HCT116 (cell line): ENCODE results near the gene CDCA4. TPM values are rescaled to one million over a fixed set of nuclear protein-coding genes. Genes with fewer than 3 reads are reported as not detected.

Experiments used
- ATAC-seq: fragments of 200-7000 bp; cut with Tn5 transposase; 2 replicates; pipeline ENCODE4 v1.9.1; 2020; ENCODE audit warnings: mild to moderate bottlenecking, moderate library complexity
- BruUV-seq: library from RNA; stranded (reverse); fragments of 400-500 nt; replicated peaks from 2 replicates; lab custom pipeline; 2021; lab: Mats Ljungman, UMichigan
- CTCF ChIA-PET: fragments of 300-600 bp; sonication (Branson Sonifier 250); formaldehyde crosslinking; loops from one replicate; lab custom pipeline; 2021; ENCODE audit warnings: antibody characterized with exemption; lab: Charles Lee
- POLR2A ChIA-PET: fragments of 300-600, 350-600 bp; sonication (Branson Sonifier 250); formaldehyde crosslinking; loops from one replicate; lab custom pipeline; 2021; ENCODE audit warnings: antibody characterized with exemption; lab: Charles Lee
- RAD21 ChIA-PET, 2 experiments: fragments of 300-600 bp; sonication (Branson Sonifier 250); formaldehyde crosslinking; loops; one replicate each; lab custom pipeline; 2023; ENCODE audit warnings: low total read pairs in 2 of 2; ENCODE audit not compliant: uncharacterized antibody in 2 of 2, unreplicated experiment in 2 of 2, low non-redundant PET in 1 of 2; lab: Charles Lee
- DNase-seq: peaks from one replicate; pipeline ENCODE4 v3.0.0-alpha.2; 2010; ENCODE audit warnings: low read depth, low spot score
- H2AFZ ChIP-seq: fragments of 200-600 bp; shearing (Covaris generic), sonication (generic); 2 replicates; pipeline ENCODE4 v1.6.1; 2017; ENCODE audit warnings: low read depth, mixed run types, mixed read lengths, antibody characterized with exemption, low read length; ENCODE audit not compliant: poor library complexity, severe bottlenecking
- H3K27ac ChIP-seq: 2 replicates; pipeline ENCODE4 v1.5.1; 2012; ENCODE audit warnings: low read depth, low read length
- H3K27me3 ChIP-seq: fragments of 200-600 bp; sonication (generic); 2 replicates; pipeline ENCODE4 v1.6.1; 2016; ENCODE audit warnings: mixed run types, low read length, mixed read lengths; ENCODE audit not compliant: insufficient read depth
- H3K36me3 ChIP-seq, 2 experiments: fragments of 200-500 bp in 1 of 2; fragments of 200-600 bp in 1 of 2; sonication (Bioruptor generic) in 1 of 2; sonication (generic) in 1 of 2; 2 replicates each; pipeline versions ENCODE4 v1.5.1 to v1.6.1; 2014 to 2016; ENCODE audit warnings: low read length in 2 of 2, inconsistent platforms in 1 of 2, mixed read lengths in 1 of 2, mixed run types in 1 of 2; ENCODE audit not compliant: insufficient read depth in 2 of 2, control insufficient read depth in 1 of 2
- H3K4me1 ChIP-seq, 2 experiments: fragments of 200-600 bp in 1 of 2; sonication (generic) in 1 of 2; 2 replicates each; pipeline versions ENCODE4 v1.5.1 to v1.6.1; 2012 to 2017; ENCODE audit warnings: low read length in 2 of 2, inconsistent platforms in 1 of 2, mild to moderate bottlenecking in 1 of 2, mixed read lengths in 1 of 2, mixed run types in 1 of 2, moderate library complexity in 1 of 2; ENCODE audit not compliant: insufficient read depth in 2 of 2, control insufficient read depth in 1 of 2
- H3K4me2 ChIP-seq: fragments of 200-600 bp; sonication (generic); 2 replicates; pipeline ENCODE4 v1.6.1; 2017; ENCODE audit warnings: mixed run types, low read length, mixed read lengths
- H3K4me3 ChIP-seq, 2 experiments: fragments of 200-600 bp in 1 of 2; sonication (generic) in 1 of 2; replicated peaks in 1 of 2; 2 replicates each; pipeline ENCODE4 v1.5.1; 2011 to 2016; ENCODE audit warnings: low read length in 2 of 2, control low read depth in 1 of 2, low read depth in 1 of 2, mild to moderate bottlenecking in 1 of 2, mixed read lengths in 1 of 2, mixed run types in 1 of 2
- H3K79me2 ChIP-seq: fragments of 200-600 bp; sonication (generic); 2 replicates; pipeline ENCODE4 v1.6.1; 2017; ENCODE audit warnings: mild to moderate bottlenecking, mixed run types, low read length, moderate library complexity, mixed read lengths; ENCODE audit not compliant: insufficient read depth
- H3K9ac ChIP-seq: fragments of 200-600 bp; sonication (generic); 2 replicates; pipeline ENCODE4 v1.6.1; 2016; ENCODE audit warnings: low read length, mixed read lengths
- H3K9me2 ChIP-seq: fragments of 200-600 bp; sonication (generic), shearing (Covaris generic); 2 replicates; pipeline ENCODE4 v1.6.1; 2017; ENCODE audit warnings: mixed run types, mild to moderate bottlenecking, moderate library complexity; ENCODE audit not compliant: insufficient read depth
- H3K9me3 ChIP-seq, 2 experiments: fragments of 200-500 bp in 1 of 2; fragments of 200-600 bp in 1 of 2; sonication (Bioruptor generic) in 1 of 2; sonication (generic) in 1 of 2; 2 replicates each; pipeline ENCODE4 v1.6.1; 2014 to 2017; ENCODE audit warnings: low read length in 2 of 2, mixed read lengths in 2 of 2, inconsistent platforms in 1 of 2, low read depth in 1 of 2, mild to moderate bottlenecking in 1 of 2, mixed run types in 1 of 2, moderate library complexity in 1 of 2; ENCODE audit not compliant: control insufficient read depth in 1 of 2, insufficient read depth in 1 of 2
- H4K20me1 ChIP-seq: fragments of 200-600 bp; sonication (generic), shearing (Covaris generic); 2 replicates; pipeline ENCODE4 v1.6.1; 2017; ENCODE audit warnings: mixed run types, mild to moderate bottlenecking, moderate library complexity; ENCODE audit not compliant: insufficient read depth
- CBX3 ChIP-seq: IDR thresholded peaks from 2 replicates; pipeline ENCODE4 v1.6.1; 2012; ENCODE audit warnings: low read depth
- CEBPB ChIP-seq: IDR thresholded peaks from 2 replicates; pipeline ENCODE4 v1.6.1; 2012; ENCODE audit warnings: low read depth
- ELF1 ChIP-seq: IDR thresholded peaks from 2 replicates; pipeline ENCODE4 v1.6.1; 2012; ENCODE audit warnings: low read depth, borderline replicate concordance
- EZH2 ChIP-seq: fragments of 200-600 bp; sonication (generic); IDR thresholded peaks from 2 replicates; pipeline ENCODE4 v1.6.1; 2017; ENCODE audit warnings: antibody characterized with exemption, mixed run types
- EZH2phosphoT487 ChIP-seq: fragments of 200-600 bp; IDR thresholded peaks from 2 replicates; pipeline ENCODE4 v1.6.1; 2018; ENCODE audit warnings: antibody characterized with exemption, borderline replicate concordance
- FOSL1 ChIP-seq: IDR thresholded peaks from 2 replicates; pipeline ENCODE4 v1.6.1; 2012; ENCODE audit warnings: low read depth
- POLR2A ChIP-seq: IDR thresholded peaks from 2 replicates; pipeline ENCODE4 v1.7.0; 2011; ENCODE audit warnings: borderline replicate concordance; ENCODE audit not compliant: insufficient read depth, insufficient read length; ENCODE audit errors: extremely low read depth
- RAD21 ChIP-seq: IDR thresholded peaks from 2 replicates; pipeline ENCODE4 v1.6.1; 2012; ENCODE audit warnings: low read depth, mild to moderate bottlenecking
- SIN3A ChIP-seq: IDR thresholded peaks from 2 replicates; pipeline ENCODE4 v1.6.1; 2012; ENCODE audit warnings: low read depth
- SP1 ChIP-seq: IDR thresholded peaks from 2 replicates; pipeline ENCODE4 v1.6.1; 2012; ENCODE audit warnings: low read depth
- TCF7L2 ChIP-seq: IDR thresholded peaks from 2 replicates; pipeline ENCODE4 v1.7.0; 2011; ENCODE audit warnings: borderline replicate concordance, inconsistent platforms; ENCODE audit not compliant: insufficient read depth, insufficient read length; ENCODE audit errors: extremely low read depth
- YY1 ChIP-seq: IDR thresholded peaks from 2 replicates; pipeline ENCODE4 v1.6.1; 2011; ENCODE audit warnings: low read length, low read depth, moderate library complexity, mild to moderate bottlenecking; ENCODE audit not compliant: insufficient replicate concordance; ENCODE audit errors: extremely low read depth
- ZFX ChIP-seq: fragments of 450-650 bp; IDR thresholded peaks from 2 replicates; pipeline ENCODE4 v1.6.1; 2017
- ZNF274 ChIP-seq: fragments of 200-500 bp; sonication (Bioruptor generic); IDR thresholded peaks from 2 replicates; pipeline ENCODE4 v1.6.1; 2014; ENCODE audit warnings: mild to moderate bottlenecking, low read depth, low read length, inconsistent platforms
- intact Hi-C: fragments of 100-400 bp; cut with micrococcal nuclease; formaldehyde crosslinking; loops from 2 replicates; pipeline ENCODE4 v1.10.0; 2022
- total RNA-seq: library from RNA; stranded (reverse); gene quantifications from one replicate; pipeline ENCODE4 v1.2.1, GENCODE V29; 2021; ENCODE audit not compliant: unreplicated experiment
- TF ChIP-seq, protein P1 (sequence below): IDR thresholded peaks from 2 replicates; pipeline ENCODE4 v1.6.1; 2012; ENCODE audit warnings: low read depth
- TF ChIP-seq, protein P2 (sequence below): IDR thresholded peaks from 2 replicates; pipeline ENCODE4 v1.6.1; 2011; ENCODE audit warnings: mild to moderate bottlenecking, low read length, moderate library complexity; ENCODE audit not compliant: insufficient replicate concordance; ENCODE audit errors: extremely low read depth
- TF ChIP-seq, protein P3 (sequence below): IDR thresholded peaks from 2 replicates; pipeline ENCODE4 v1.6.1; 2012
- TF ChIP-seq, protein P4 (sequence below), 3 experiments: fragments of 200-600 bp in 1 of 3; sonication (generic) in 1 of 3; IDR thresholded peaks in 2 of 3; conservative IDR thresholded peaks in 1 of 3; 2 replicates each; pipeline ENCODE4 v1.5.1; 2012 to 2017; ENCODE audit warnings: low read depth in 2 of 3, low read length in 2 of 3, antibody characterized with exemption in 1 of 3, borderline replicate concordance in 1 of 3, control low read depth in 1 of 3, mild to moderate bottlenecking in 1 of 3, mixed read lengths in 1 of 3, mixed run types in 1 of 3, moderate library complexity in 1 of 3; ENCODE audit not compliant: insufficient read depth in 1 of 3

CDCA4 gene
- total RNA-seq, 1 experiment from 2014 or later = 62.4 TPM

DNA sequence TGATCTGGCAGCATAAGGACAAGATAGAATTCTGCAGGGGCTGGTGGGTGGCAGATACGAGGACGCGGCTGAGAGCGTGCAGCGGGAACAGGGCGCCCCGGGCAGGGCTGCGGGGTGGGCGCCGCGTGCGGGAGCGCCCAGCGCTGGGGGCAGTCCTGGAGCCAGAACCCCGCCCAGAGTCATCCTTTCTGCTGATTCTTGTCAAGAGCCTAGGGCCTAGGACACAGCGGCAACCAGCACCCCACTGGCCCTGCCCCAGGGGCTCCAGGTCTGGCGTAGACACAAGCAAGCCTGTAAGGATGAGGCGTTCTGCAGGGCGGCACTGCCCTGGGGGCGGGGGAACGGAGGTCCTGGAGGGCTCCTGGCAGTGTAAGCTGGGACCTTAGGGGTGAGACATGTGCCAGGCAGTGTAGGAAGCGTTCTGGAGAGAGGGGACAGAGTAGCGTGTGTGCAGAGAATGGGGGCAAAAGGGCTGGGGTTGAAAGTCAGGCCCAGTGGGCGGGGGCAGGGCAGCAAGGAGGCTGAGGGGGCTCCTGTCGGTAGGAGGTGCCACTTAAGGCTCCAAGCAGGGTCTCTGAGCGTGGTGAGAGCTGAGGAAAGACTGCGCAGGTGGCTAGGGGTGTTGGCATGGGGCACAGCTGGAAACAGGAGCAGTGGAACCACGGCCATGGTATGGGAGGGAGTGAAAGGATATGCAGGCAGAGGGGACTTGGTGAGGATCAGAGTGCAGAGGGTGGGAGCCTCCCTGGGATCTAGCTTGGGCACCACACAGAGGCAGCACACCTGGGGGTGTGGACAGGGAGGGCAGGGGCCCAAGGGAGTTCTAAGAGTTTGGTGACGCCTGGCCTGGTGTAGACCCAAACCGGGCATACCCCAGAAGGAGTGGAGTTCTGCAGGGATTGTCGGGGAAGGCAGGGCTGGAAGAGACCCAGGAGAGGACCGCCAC lies 41.9 kb downstream of the CDCA4 start:
- no peak overlapping the region for H3K9ac ChIP-seq
- POLR2A ChIA-PET = interaction anchor here (0.7 kb wide), 1 partner anchor 42 kb away, joined by 4 read pairs; the partner anchor contains the start of gene CDCA4
- CTCF ChIA-PET = interaction anchor here (1.2 kb wide), 1 partner anchor 67 kb away, joined by 5 read pairs; no protein-coding TSS in a partner anchor
- RAD21 ChIA-PET = no interaction called here
- H3K4me2 ChIP-seq = peak overlapping the region; percentile 62
- ATAC-seq (no peak), DNase-seq (no peak)
- intact Hi-C loops = loop anchor here (10.0 kb wide), 1 partner anchor 186 kb away; the partner anchor contains the start of gene JAG2
- peak overlapping the region; percentile 34; the same call in 1 of the 2 replicates for H3K27ac ChIP-seq
- no TSS peak for BruUV-seq
- H3K4me1 ChIP-seq = peaks cover 52 to 64% of the 10 kb centered on the region in 2 experiments
- H2AFZ ChIP-seq = no peak overlapping the region
- H3K27me3 ChIP-seq = no peaks in the 10 kb centered on the region
- peaks cover 4% of the 10 kb centered on the region; the same call in 1 of the 2 replicates for H3K79me2 ChIP-seq
- H4K20me1 ChIP-seq = no peaks in the 10 kb centered on the region
- no peak for TF ChIP-seq EZH2
- TF ChIP-seq SP1 = no peak
- no peak for TF ChIP-seq TCF7L2
- TF ChIP-seq, protein P1, sequence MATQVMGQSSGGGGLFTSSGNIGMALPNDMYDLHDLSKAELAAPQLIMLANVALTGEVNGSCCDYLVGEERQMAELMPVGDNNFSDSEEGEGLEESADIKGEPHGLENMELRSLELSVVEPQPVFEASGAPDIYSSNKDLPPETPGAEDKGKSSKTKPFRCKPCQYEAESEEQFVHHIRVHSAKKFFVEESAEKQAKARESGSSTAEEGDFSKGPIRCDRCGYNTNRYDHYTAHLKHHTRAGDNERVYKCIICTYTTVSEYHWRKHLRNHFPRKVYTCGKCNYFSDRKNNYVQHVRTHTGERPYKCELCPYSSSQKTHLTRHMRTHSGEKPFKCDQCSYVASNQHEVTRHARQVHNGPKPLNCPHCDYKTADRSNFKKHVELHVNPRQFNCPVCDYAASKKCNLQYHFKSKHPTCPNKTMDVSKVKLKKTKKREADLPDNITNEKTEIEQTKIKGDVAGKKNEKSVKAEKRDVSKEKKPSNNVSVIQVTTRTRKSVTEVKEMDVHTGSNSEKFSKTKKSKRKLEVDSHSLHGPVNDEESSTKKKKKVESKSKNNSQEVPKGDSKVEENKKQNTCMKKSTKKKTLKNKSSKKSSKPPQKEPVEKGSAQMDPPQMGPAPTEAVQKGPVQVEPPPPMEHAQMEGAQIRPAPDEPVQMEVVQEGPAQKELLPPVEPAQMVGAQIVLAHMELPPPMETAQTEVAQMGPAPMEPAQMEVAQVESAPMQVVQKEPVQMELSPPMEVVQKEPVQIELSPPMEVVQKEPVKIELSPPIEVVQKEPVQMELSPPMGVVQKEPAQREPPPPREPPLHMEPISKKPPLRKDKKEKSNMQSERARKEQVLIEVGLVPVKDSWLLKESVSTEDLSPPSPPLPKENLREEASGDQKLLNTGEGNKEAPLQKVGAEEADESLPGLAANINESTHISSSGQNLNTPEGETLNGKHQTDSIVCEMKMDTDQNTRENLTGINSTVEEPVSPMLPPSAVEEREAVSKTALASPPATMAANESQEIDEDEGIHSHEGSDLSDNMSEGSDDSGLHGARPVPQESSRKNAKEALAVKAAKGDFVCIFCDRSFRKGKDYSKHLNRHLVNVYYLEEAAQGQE = no peak
- no peak for TF ChIP-seq ELF1
- TF ChIP-seq SIN3A = no peak
- TF ChIP-seq YY1 = no peak
- TF ChIP-seq ZFX = no peak
- TF ChIP-seq, protein P2, sequence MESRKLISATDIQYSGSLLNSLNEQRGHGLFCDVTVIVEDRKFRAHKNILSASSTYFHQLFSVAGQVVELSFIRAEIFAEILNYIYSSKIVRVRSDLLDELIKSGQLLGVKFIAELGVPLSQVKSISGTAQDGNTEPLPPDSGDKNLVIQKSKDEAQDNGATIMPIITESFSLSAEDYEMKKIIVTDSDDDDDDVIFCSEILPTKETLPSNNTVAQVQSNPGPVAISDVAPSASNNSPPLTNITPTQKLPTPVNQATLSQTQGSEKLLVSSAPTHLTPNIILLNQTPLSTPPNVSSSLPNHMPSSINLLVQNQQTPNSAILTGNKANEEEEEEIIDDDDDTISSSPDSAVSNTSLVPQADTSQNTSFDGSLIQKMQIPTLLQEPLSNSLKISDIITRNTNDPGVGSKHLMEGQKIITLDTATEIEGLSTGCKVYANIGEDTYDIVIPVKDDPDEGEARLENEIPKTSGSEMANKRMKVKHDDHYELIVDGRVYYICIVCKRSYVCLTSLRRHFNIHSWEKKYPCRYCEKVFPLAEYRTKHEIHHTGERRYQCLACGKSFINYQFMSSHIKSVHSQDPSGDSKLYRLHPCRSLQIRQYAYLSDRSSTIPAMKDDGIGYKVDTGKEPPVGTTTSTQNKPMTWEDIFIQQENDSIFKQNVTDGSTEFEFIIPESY = no peak
- no peak for TF ChIP-seq FOSL1
- TF ChIP-seq CEBPB = no peak
- TF ChIP-seq CBX3 = no peak
- no peak for TF ChIP-seq POLR2A
- TF ChIP-seq, protein P3, sequence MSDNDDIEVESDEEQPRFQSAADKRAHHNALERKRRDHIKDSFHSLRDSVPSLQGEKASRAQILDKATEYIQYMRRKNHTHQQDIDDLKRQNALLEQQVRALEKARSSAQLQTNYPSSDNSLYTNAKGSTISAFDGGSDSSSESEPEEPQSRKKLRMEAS = no peak
- TF ChIP-seq EZH2phosphoT487 = no peak
- TF ChIP-seq ZNF274 = no peak
- TF ChIP-seq, protein P4, sequence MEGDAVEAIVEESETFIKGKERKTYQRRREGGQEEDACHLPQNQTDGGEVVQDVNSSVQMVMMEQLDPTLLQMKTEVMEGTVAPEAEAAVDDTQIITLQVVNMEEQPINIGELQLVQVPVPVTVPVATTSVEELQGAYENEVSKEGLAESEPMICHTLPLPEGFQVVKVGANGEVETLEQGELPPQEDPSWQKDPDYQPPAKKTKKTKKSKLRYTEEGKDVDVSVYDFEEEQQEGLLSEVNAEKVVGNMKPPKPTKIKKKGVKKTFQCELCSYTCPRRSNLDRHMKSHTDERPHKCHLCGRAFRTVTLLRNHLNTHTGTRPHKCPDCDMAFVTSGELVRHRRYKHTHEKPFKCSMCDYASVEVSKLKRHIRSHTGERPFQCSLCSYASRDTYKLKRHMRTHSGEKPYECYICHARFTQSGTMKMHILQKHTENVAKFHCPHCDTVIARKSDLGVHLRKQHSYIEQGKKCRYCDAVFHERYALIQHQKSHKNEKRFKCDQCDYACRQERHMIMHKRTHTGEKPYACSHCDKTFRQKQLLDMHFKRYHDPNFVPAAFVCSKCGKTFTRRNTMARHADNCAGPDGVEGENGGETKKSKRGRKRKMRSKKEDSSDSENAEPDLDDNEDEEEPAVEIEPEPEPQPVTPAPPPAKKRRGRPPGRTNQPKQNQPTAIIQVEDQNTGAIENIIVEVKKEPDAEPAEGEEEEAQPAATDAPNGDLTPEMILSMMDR (IDR thresholded peaks at IDR 0.05 in 2 of 3, conservative IDR thresholded peaks at IDR 0.05 in 1 of 3; ENCODE audit: borderline replicate concordance in 1 of 3, insufficient read depth in 1 of 3, low read depth in 2 of 3, low read length in 2 of 3) = no peak
- no peak for TF ChIP-seq RAD21
- TF ChIP-seq, all 23 proteins: peak for 0
- H3K36me3 ChIP-seq = no peaks in the 10 kb centered on the region
- H3K4me3 ChIP-seq = no peak overlapping the region
- H3K9me2 ChIP-seq = no peaks in the 10 kb centered on the region
- no peaks in the 10 kb centered on the region for H3K9me3 ChIP-seq
